NOMO-1 treated with DMSO at 0.1 percent for 48 hours (cell line): ENCODE results near the gene MEAF6.

Source experiments
- DNase-seq: peaks from one replicate; lab custom pipeline; 2025; ENCODE audit not compliant: unreplicated experiment; lab: John Stamatoyannopoulos, UW

Gene MEAF6

GRCh38 chr1:37446874-37447273 is 67.7 kb downstream of the MEAF6 start:
- DNase-seq = no peak

GRCh38 chr1:37442644-37443043 is 71.9 kb downstream of the MEAF6 start:
- no peak for DNase-seq
